K562 (cell line): ENCODE data around the gene CDK14.

Experiments
- ATF1 ChIP-seq, 2 experiments: fragments of 450-650 bp in 1 of 2; IDR thresholded peaks; 2 replicates each; pipeline ENCODE4 v1.6.1; 2016; ENCODE audit warnings: missing compliant biosample characterization in 1 of 2, missing genetic modification characterization in 1 of 2
- GTF3C2 ChIP-seq: IDR thresholded peaks from 3 replicates; pipeline ENCODE4 v1.6.1; 2011; ENCODE audit warnings: borderline replicate concordance, mild to moderate bottlenecking, moderate library complexity; ENCODE audit not compliant: insufficient read length; ENCODE audit errors: extremely low read depth
- HDAC1 ChIP-seq, 2 experiments: fragments of 450-650 bp; IDR thresholded peaks; 2 replicates each; pipeline ENCODE4 v1.6.1; 2016 to 2017; ENCODE audit warnings: inconsistent platforms in 1 of 2, mild to moderate bottlenecking in 1 of 2, moderate library complexity in 1 of 2
- MAFF ChIP-seq: IDR thresholded peaks from 2 replicates; pipeline ENCODE4 v1.6.1; 2012; ENCODE audit warnings: low read length, improper control_type of control experiment
- MCM3 ChIP-seq: fragments of 450-650 bp; IDR thresholded peaks from 2 replicates; pipeline ENCODE4 v1.6.1; 2016
- MYC ChIP-seq, 2 experiments: fragments of 250-450 bp in 1 of 2; sonication (Bioruptor Pico) in 1 of 2; IDR thresholded peaks; 2 replicates each; pipeline versions ENCODE4 v1.5.1 to v1.6.1; 2012 to 2021; ENCODE audit warnings: low read depth in 2 of 2, borderline replicate concordance in 1 of 2, improper control_type of control experiment in 1 of 2, low read length in 1 of 2, mild to moderate bottlenecking in 1 of 2, moderate library complexity in 1 of 2
- TBL1XR1 ChIP-seq, 2 experiments: IDR thresholded peaks; 2 replicates each; pipeline ENCODE4 v1.6.1; 2012; ENCODE audit warnings: improper control_type of control experiment in 2 of 2, low read length in 2 of 2, mild to moderate bottlenecking in 1 of 2
- ZBTB33 ChIP-seq: sonication (generic); formaldehyde crosslinking; IDR thresholded peaks from 2 replicates; pipeline ENCODE4 v1.8.1; 2023; ENCODE audit warnings: mild to moderate bottlenecking, missing genetic modification reagents
- ZNF551 ChIP-seq: fragments of 250-450 bp; sonication (Bioruptor Pico); IDR thresholded peaks from 2 replicates; pipeline ENCODE4 v1.5.0; 2021; ENCODE audit warnings: mild to moderate bottlenecking, moderate library complexity
- ZNF592 ChIP-seq: fragments of 450-650 bp; IDR thresholded peaks from 2 replicates; pipeline ENCODE4 v1.6.1; 2017; ENCODE audit warnings: antibody characterized with exemption, mild to moderate bottlenecking
- TF ChIP-seq, protein P1 (sequence below): sonication (generic); formaldehyde crosslinking; IDR thresholded peaks from 2 replicates; pipeline ENCODE4 v1.9.0; 2022; ENCODE audit warnings: mild to moderate bottlenecking, missing genetic modification reagents
- TF ChIP-seq, protein P2 (sequence below): fragments of 450-650 bp; formaldehyde crosslinking; conservative IDR thresholded peaks from 2 replicates; pipeline ENCODE4 v1.4.0; 2022; ENCODE audit warnings: mild to moderate bottlenecking, missing genetic modification characterization
- TF ChIP-seq, protein P3 (sequence below): fragments of 450-650 bp; formaldehyde crosslinking; IDR thresholded peaks from 2 replicates; pipeline ENCODE4 v1.4.0; 2022; ENCODE audit warnings: mild to moderate bottlenecking, moderate library complexity

GRCh38 chr7:91228927-91229558 is 632.9 kb downstream of the CDK14 start:
- TF ChIP-seq, protein P1, sequence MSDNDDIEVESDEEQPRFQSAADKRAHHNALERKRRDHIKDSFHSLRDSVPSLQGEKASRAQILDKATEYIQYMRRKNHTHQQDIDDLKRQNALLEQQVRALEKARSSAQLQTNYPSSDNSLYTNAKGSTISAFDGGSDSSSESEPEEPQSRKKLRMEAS, result no peak
- TF ChIP-seq ZNF551 (CRISPR knock-in tag) (no peak), MYC (IDR thresholded peaks at IDR 0.05; ENCODE audit: low read depth, low read length) (no peak), MYC (CRISPR knock-in tag; IDR thresholded peaks at IDR 0.05; ENCODE audit: borderline replicate concordance, low read depth) (no peak), ZBTB33 (no peak), MAFF (no peak), HDAC1 (IDR thresholded peaks at IDR 0.05) (no peak), ZNF592 (no peak), MCM3 (no peak), ATF1 (CRISPR knock-in tag; IDR thresholded peaks at IDR 0.05) (no peak), ATF1 (tag; IDR thresholded peaks at IDR 0.05) (no peak), TBL1XR1 (IDR thresholded peaks at IDR 0.05; ENCODE audit: low read length in 2 of 2) (no peak), GTF3C2 (no peak)
- TF ChIP-seq, protein P2, sequence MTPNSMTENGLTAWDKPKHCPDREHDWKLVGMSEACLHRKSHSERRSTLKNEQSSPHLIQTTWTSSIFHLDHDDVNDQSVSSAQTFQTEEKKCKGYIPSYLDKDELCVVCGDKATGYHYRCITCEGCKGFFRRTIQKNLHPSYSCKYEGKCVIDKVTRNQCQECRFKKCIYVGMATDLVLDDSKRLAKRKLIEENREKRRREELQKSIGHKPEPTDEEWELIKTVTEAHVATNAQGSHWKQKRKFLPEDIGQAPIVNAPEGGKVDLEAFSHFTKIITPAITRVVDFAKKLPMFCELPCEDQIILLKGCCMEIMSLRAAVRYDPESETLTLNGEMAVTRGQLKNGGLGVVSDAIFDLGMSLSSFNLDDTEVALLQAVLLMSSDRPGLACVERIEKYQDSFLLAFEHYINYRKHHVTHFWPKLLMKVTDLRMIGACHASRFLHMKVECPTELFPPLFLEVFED (CRISPR knock-in tag), result no peak
- TF ChIP-seq, protein P3, sequence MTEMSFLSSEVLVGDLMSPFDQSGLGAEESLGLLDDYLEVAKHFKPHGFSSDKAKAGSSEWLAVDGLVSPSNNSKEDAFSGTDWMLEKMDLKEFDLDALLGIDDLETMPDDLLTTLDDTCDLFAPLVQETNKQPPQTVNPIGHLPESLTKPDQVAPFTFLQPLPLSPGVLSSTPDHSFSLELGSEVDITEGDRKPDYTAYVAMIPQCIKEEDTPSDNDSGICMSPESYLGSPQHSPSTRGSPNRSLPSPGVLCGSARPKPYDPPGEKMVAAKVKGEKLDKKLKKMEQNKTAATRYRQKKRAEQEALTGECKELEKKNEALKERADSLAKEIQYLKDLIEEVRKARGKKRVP (CRISPR knock-in tag), result no peak
